Upper lobe of left lung (tissue), 6 donors: ENCODE measurements around the gene PLVAP. TPM values are rescaled to one million over a fixed set of nuclear protein-coding genes. Genes with fewer than 3 reads are reported as not detected.
A peak's percentile ranks its signal among the peaks of the same experiment; 100 is the strongest.

Experiments
- ATAC-seq, 2 donors: fragments of 200-7000 bp; cut with Tn5 transposase; one replicate each; pipeline ENCODE4 v1.9.1; 2022; ENCODE audit warnings: mild to moderate bottlenecking in 2 of 2, moderate library complexity in 2 of 2; ENCODE audit not compliant: low FRiP score in 2 of 2
- DNase-seq, 2 donors: peaks; one replicate each; pipeline ENCODE4 v3.0.0-alpha.2; 2019 to 2020
- H3K27ac ChIP-seq, 4 donors: fragments of 200-600 bp; sonication (generic); one replicate each; pipeline ENCODE4 v1.5.1; 2016 to 2019
- H3K27me3 ChIP-seq, 4 donors: fragments of 200-600 bp; sonication (generic); one replicate each; pipeline ENCODE4 v1.5.1; 2017 to 2019
- H3K36me3 ChIP-seq, 4 donors: fragments of 200-600 bp; sonication (generic); one replicate each; pipeline ENCODE4 v1.5.1; 2016 to 2019
- H3K4me1 ChIP-seq, 4 donors: fragments of 200-600 bp; sonication (generic); one replicate each; pipeline ENCODE4 v1.5.1; 2018 to 2019
- H3K4me3 ChIP-seq, 4 donors: fragments of 200-600 bp; sonication (generic); one replicate each; pipeline ENCODE4 v1.5.1; 2017 to 2019; ENCODE audit warnings: mild to moderate bottlenecking in 2 of 4, moderate library complexity in 1 of 4
- H3K9me3 ChIP-seq, 4 donors: fragments of 200-600 bp; sonication (generic); one replicate each; pipeline ENCODE4 v1.5.1; 2018 to 2019
- CTCF ChIP-seq, 6 experiments: fragments of 450-650 bp in 4 of 6; fragments of 200-600 bp in 2 of 6; sonication (generic) in 2 of 6; IDR thresholded peaks; one replicate each; pipeline ENCODE4 v1.5.1; 2016 to 2019; ENCODE audit warnings: antibody characterized with exemption in 6 of 6
- EP300 ChIP-seq, 4 donors: sonication (generic); formaldehyde crosslinking; IDR thresholded peaks; one replicate each; pipeline ENCODE4 v1.5.1; 2017; ENCODE audit warnings: antibody characterized with exemption in 4 of 4, control low read depth in 2 of 4
- POLR2A ChIP-seq, 4 donors: fragments of 450-650 bp; IDR thresholded peaks; one replicate each; pipeline ENCODE4 v1.5.1; 2016 to 2017; ENCODE audit warnings: antibody characterized with exemption in 4 of 4, mild to moderate bottlenecking in 2 of 4
- POLR2AphosphoS5 ChIP-seq, 2 donors: sonication (generic); formaldehyde crosslinking; IDR thresholded peaks; one replicate each; pipeline ENCODE4 v1.5.1; 2017; ENCODE audit warnings: antibody characterized with exemption in 2 of 2
- WGBS, 2 donors: methylation state at CpG; one replicate each; pipeline ENCODE4 v1.1.5; 2017 to 2018; 5-methylcytosine and 5-hydroxymethylcytosine counted together
- total RNA-seq, 6 donors: library from RNA; depleted of rRNA in 4 of 6; stranded (reverse); fragments of >200 nt in 4 of 6; gene quantifications; one replicate each; pipeline versions ENCODE4 v1.1.0 to v1.2.1, GENCODE V29; 2016 to 2021
- donor health status: DM: no; HTN: no; CAD: no; lungs with moderate emphysema.
- donor health status: DM: no; HTN: yes; CAD: no; lungs with severe emphysema.

The PLVAP gene
- total RNA-seq, 6 donors from 2014 or later: 1.0 to 103 (median 6.9) TPM

GRCh38 chr19:17304386-17305215 is 72.5 kb downstream of the PLVAP start:
- peaks cover 0 to 7% (median 3%) of the 10 kb centered on the region in 4 donors for H3K36me3 ChIP-seq
- ATAC-seq (no peak), DNase-seq (peak in 1 of 2 donors; percentile 64)
- H3K4me1 ChIP-seq: peaks cover 30 to 76% (median 47%) of the 10 kb centered on the region in 4 donors
- TF ChIP-seq CTCF (IDR thresholded peaks at IDR 0.05) (no peak), EP300 (IDR thresholded peaks at IDR 0.05) (no peak), POLR2A (IDR thresholded peaks at IDR 0.05) (no peak), POLR2AphosphoS5 (IDR thresholded peaks at IDR 0.05) (no peak)
- no peaks in the 10 kb centered on the region for H3K9me3 ChIP-seq
- H3K4me3 ChIP-seq: peak overlapping the region in 1 of 4 donors; percentile 88
- 45 to 57% methylated on average over 12 of the region's 12 CpGs for WGBS, 2 donors
- H3K27ac ChIP-seq: peak overlapping the region; percentile 68 to 96 (median 88)
- no peaks in the 10 kb centered on the region for H3K27me3 ChIP-seq

- H3K27ac ChIP-seq: peak overlapping the region; percentile 68 to 96 (median 78)
- peak overlapping the region in 2 of 4 donors; percentile 92 to 95 for H3K4me3 ChIP-seq
- peak in 1 of 2 donors; percentile 6 for ATAC-seq
- no peaks in the 10 kb centered on the region for H3K9me3 ChIP-seq
- peaks cover 0 to 7% (median 3%) of the 10 kb centered on the region in 4 donors for H3K36me3 ChIP-seq
- TF ChIP-seq EP300 (IDR thresholded peaks at IDR 0.05): no peak
- TF ChIP-seq CTCF (IDR thresholded peaks at IDR 0.05): no peak
- TF ChIP-seq POLR2AphosphoS5 (IDR thresholded peaks at IDR 0.05): no peak
- no peak for TF ChIP-seq POLR2A (IDR thresholded peaks at IDR 0.05)
- DNase-seq: peak in 1 of 2 donors; percentile 67
- 45 to 68% methylated on average over 11 to 12 of the region's 12 CpGs for WGBS, 2 donors
- peaks cover 30 to 74% (median 44%) of the 10 kb centered on the region in 4 donors for H3K4me1 ChIP-seq
- H3K27me3 ChIP-seq: no peaks in the 10 kb centered on the region
These were observed 73.2 kb downstream of the PLVAP start for GRCh38 chr19:17303940-17304267.

- peaks cover 0 to 7% (median 3%) of the 10 kb centered on the region in 4 donors for H3K36me3 ChIP-seq
- H3K9me3 ChIP-seq: no peaks in the 10 kb centered on the region
- DNase-seq (peak; percentile 98 to 99), ATAC-seq (peak; percentile 91 to 93)
- TF ChIP-seq EP300 (IDR thresholded peaks at IDR 0.05): no peak
- TF ChIP-seq CTCF (IDR thresholded peaks at IDR 0.05): peak; percentile 68 to 95 (median 93)
- TF ChIP-seq POLR2AphosphoS5 (IDR thresholded peaks at IDR 0.05): peak in 1 of 2 donors; percentile 80
- TF ChIP-seq POLR2A (IDR thresholded peaks at IDR 0.05): peak in 2 of 4 donors; percentile 79 to 85
- H3K4me3 ChIP-seq: peak within 1 kb of the TSS; percentile 81 to 95 (median 90)
- H3K4me1 ChIP-seq: peaks cover 30 to 69% (median 42%) of the 10 kb centered on the region in 4 donors
- peak within 1 kb of the TSS; percentile 70 to 96 (median 85) for H3K27ac ChIP-seq
- WGBS, 2 donors: 2 to 6% methylated on average over 9 to 43 of the region's 52 CpGs
- no peaks in the 10 kb centered on the region for H3K27me3 ChIP-seq
These were observed 73.8 kb downstream of the PLVAP start, which contains the start of gene ABHD8 for GRCh38 chr19:17303167-17303939. TSS of gene ABHD8 (minus strand) at chr19:17303425. CDS start at chr19:17301616, 1,809 bp downstream.

- no peaks in the 10 kb centered on the region for H3K9me3 ChIP-seq
- DNase-seq: peak; percentile 42 to 79
- peaks cover 30 to 69% (median 42%) of the 10 kb centered on the region in 4 donors for H3K4me1 ChIP-seq
- WGBS, 2 donors: 16 to 30% methylated on average over 2 to 17 of the region's 29 CpGs
- H3K27me3 ChIP-seq: no peaks in the 10 kb centered on the region
- ATAC-seq: peak in 1 of 2 donors; percentile 2
- peaks cover 0 to 7% (median 3%) of the 10 kb centered on the region in 4 donors for H3K36me3 ChIP-seq
- H3K27ac ChIP-seq: peak overlapping the region; percentile 70 to 96 (median 85)
- TF ChIP-seq EP300 (IDR thresholded peaks at IDR 0.05) (no peak), CTCF (IDR thresholded peaks at IDR 0.05) (no peak), POLR2AphosphoS5 (IDR thresholded peaks at IDR 0.05) (no peak), POLR2A (IDR thresholded peaks at IDR 0.05) (no peak)
- H3K4me3 ChIP-seq: peak overlapping the region; percentile 81 to 95 (median 90)
These were observed 74.6 kb downstream of the PLVAP start for GRCh38 chr19:17302391-17303166.
